ENCODE measurements around the gene RBM47.

GRCh38 chr4:40595981-40596380 lies 33.7 kb downstream of the RBM47 start:
- TF ChIP-seq MXI1 (IDR thresholded peaks at IDR 0.05; ENCODE audit: low read depth, low read length) (no peak), FOXM1 (IDR thresholded peaks at IDR 0.05; ENCODE audit: low read depth) (no peak), FOXM1 (CRISPR knock-in tag; IDR thresholded peaks at IDR 0.05; ENCODE audit: low read depth) (no peak), ZBTB1 (CRISPR knock-in tag; IDR thresholded peaks at IDR 0.05; ENCODE audit: borderline replicate concordance, low read depth) (no peak)
